Calu3 (cell line): ENCODE data around the gene PLD1. TPM values are rescaled to one million over a fixed set of nuclear protein-coding genes. Genes with fewer than 3 reads are reported as not detected.

Source experiments
- BruUV-seq: library from RNA; stranded (reverse); fragments of 400-500 nt; replicated peaks from 2 replicates; lab custom pipeline; 2021; lab: Mats Ljungman, UMichigan
- CTCF ChIA-PET: fragments of 300-600 bp; sonication (Branson Sonifier 250); formaldehyde crosslinking; loops from one replicate; lab custom pipeline; 2022; ENCODE audit warnings: antibody characterized with exemption; lab: Charles Lee
- DNase-seq: peaks from one replicate; pipeline ENCODE4 v3.0.0; 2022
- H3K27ac Mint-ChIP-seq: one replicate; pipeline ENCODE4 v1.8.0; 2022; ENCODE audit warnings: mixed read lengths; ENCODE audit not compliant: unreplicated experiment
- H3K27me3 Mint-ChIP-seq: one replicate; pipeline ENCODE4 v1.8.0; 2022; ENCODE audit warnings: mixed read lengths; ENCODE audit not compliant: unreplicated experiment
- H3K36me3 Mint-ChIP-seq: one replicate; pipeline ENCODE4 v1.8.0; 2022; ENCODE audit warnings: mild to moderate bottlenecking, moderate library complexity, mixed read lengths; ENCODE audit not compliant: insufficient read depth, unreplicated experiment
- H3K4me1 Mint-ChIP-seq: one replicate; pipeline ENCODE4 v1.8.0; 2022; ENCODE audit warnings: mild to moderate bottlenecking, low read depth, mixed read lengths; ENCODE audit not compliant: unreplicated experiment
- H3K4me3 Mint-ChIP-seq: one replicate; pipeline ENCODE4 v1.8.0; 2022; ENCODE audit warnings: mild to moderate bottlenecking, low read depth, moderate library complexity, mixed read lengths; ENCODE audit not compliant: unreplicated experiment
- H3K9me3 Mint-ChIP-seq: one replicate; pipeline ENCODE4 v1.8.0; 2022; ENCODE audit warnings: low read depth, mixed read lengths; ENCODE audit not compliant: unreplicated experiment
- CTCF ChIP-seq: fragments of 200-600 bp; IDR thresholded peaks from one replicate; pipeline ENCODE4 v1.8.0; 2022; ENCODE audit warnings: antibody characterized with exemption; ENCODE audit not compliant: unreplicated experiment
- intact Hi-C: fragments of 100-400 bp; cut with micrococcal nuclease; formaldehyde crosslinking; loops from one replicate; pipeline ENCODE4 v1.10.0; 2022; ENCODE audit not compliant: unreplicated experiment
- total RNA-seq: library from RNA; stranded (reverse); gene quantifications from 2 replicates; pipeline ENCODE4 v1.2.3, GENCODE V29; 2022

Gene PLD1
- total RNA-seq, 1 experiment from 2014 or later = 61.2 TPM

GRCh38 chr3:171691485-171691884, 118.8 kb downstream of the PLD1 start:
- H3K4me1 Mint-ChIP-seq = no peaks in the 10 kb centered on the region

GRCh38 chr3:171690281-171690680, 120.0 kb downstream of the PLD1 start:
- Mint-ChIP-seq H3K4me3 (no peak overlapping the region), H3K36me3 (no peaks in the 10 kb centered on the region), H3K27me3 (no peaks in the 10 kb centered on the region), H3K27ac (no peak overlapping the region), H3K9me3 (no peaks in the 10 kb centered on the region), H3K4me1 (no peaks in the 10 kb centered on the region)
- CTCF ChIA-PET = no interaction called here
- intact Hi-C loops = no loop called here
- no peak for TF ChIP-seq CTCF
- DNase-seq = no peak
- BruUV-seq = no TSS peak

More at GRCh38 chr3:171691485-171691884, 118.8 kb downstream of the PLD1 start:
- DNase-seq = no peak
- no peak for TF ChIP-seq CTCF
- BruUV-seq = no TSS peak
- H3K9me3 Mint-ChIP-seq = no peaks in the 10 kb centered on the region
- H3K4me3 Mint-ChIP-seq = no peak overlapping the region
- intact Hi-C loops = no loop called here
- no peaks in the 10 kb centered on the region for H3K27me3 Mint-ChIP-seq
- CTCF ChIA-PET = interaction anchor here (0.8 kb wide), 1 partner anchor 22 kb away, joined by 3 read pairs; no protein-coding TSS in a partner anchor
- no peaks in the 10 kb centered on the region for H3K36me3 Mint-ChIP-seq
- H3K27ac Mint-ChIP-seq = no peak overlapping the region

- intact Hi-C loops = no loop called here
- no peaks in the 10 kb centered on the region for H3K36me3 Mint-ChIP-seq
- H3K27ac Mint-ChIP-seq = no peak overlapping the region
- no peaks in the 10 kb centered on the region for H3K27me3 Mint-ChIP-seq
- H3K4me1 Mint-ChIP-seq = no peaks in the 10 kb centered on the region
- CTCF ChIA-PET = interaction anchor here (2.5 kb wide), 1 partner anchor 13 kb away, joined by 9 read pairs; no protein-coding TSS in a partner anchor
- H3K4me3 Mint-ChIP-seq = no peak overlapping the region
- no peak for TF ChIP-seq CTCF
- H3K9me3 Mint-ChIP-seq = no peaks in the 10 kb centered on the region
- BruUV-seq = no TSS peak
- DNase-seq = no peak
These were observed 121.7 kb downstream of the PLD1 start for GRCh38 chr3:171688593-171688992.

- DNase-seq = no peak
- intact Hi-C loops = no loop called here
These were observed 122.3 kb downstream of the PLD1 start for GRCh38 chr3:171688002-171688401.

More at GRCh38 chr3:171688002-171688401, 122.3 kb downstream of the PLD1 start:
- Mint-ChIP-seq H3K4me3 (no peak overlapping the region), H3K36me3 (no peaks in the 10 kb centered on the region), H3K9me3 (no peaks in the 10 kb centered on the region), H3K27me3 (no peaks in the 10 kb centered on the region), H3K4me1 (no peaks in the 10 kb centered on the region), H3K27ac (no peak overlapping the region)
- no peak for TF ChIP-seq CTCF
- CTCF ChIA-PET = interaction anchor here (2.5 kb wide), 1 partner anchor 14 kb away, joined by 9 read pairs; no protein-coding TSS in a partner anchor
- BruUV-seq = no TSS peak
